Astrocyte (in vitro differentiated cells and primary cell): Measurements from ENCODE around the gene SPACA7. TPM values are rescaled to one million over a fixed set of nuclear protein-coding genes. Genes with fewer than 3 reads are reported as not detected.

Source experiments
- DNase-seq: peaks from one replicate; pipeline ENCODE4 v3.0.0-alpha.2; 2010; ENCODE audit warnings: low read depth
- FAIRE-seq: peaks from 2 replicates; lab custom pipeline; 2011; peaks lifted over from hg19 to GRCh38; lab: Jason Lieb, UNC
- H2AFZ ChIP-seq: 2 replicates; pipeline ENCODE4 v1.6.0; 2012; ENCODE audit warnings: low read depth, low read length, inconsistent platforms
- H3K27ac ChIP-seq: 2 replicates; pipeline ENCODE4 v1.5.1; 2011; ENCODE audit warnings: low read depth, low read length, inconsistent platforms
- H3K27me3 ChIP-seq: 2 replicates; pipeline ENCODE4 v1.6.0; 2011; ENCODE audit warnings: low read length, inconsistent platforms; ENCODE audit not compliant: insufficient read depth
- H3K36me3 ChIP-seq: 2 replicates; pipeline ENCODE4 v1.5.1; 2011; ENCODE audit warnings: low read length, inconsistent platforms; ENCODE audit not compliant: insufficient read depth
- H3K4me1 ChIP-seq: 2 replicates; pipeline ENCODE4 v1.5.1; 2011; ENCODE audit warnings: low read length, inconsistent platforms; ENCODE audit not compliant: insufficient read depth
- H3K4me2 ChIP-seq: 2 replicates; pipeline ENCODE4 v1.6.0; 2012; ENCODE audit warnings: low read length, inconsistent platforms
- H3K4me3 ChIP-seq: 2 replicates; pipeline ENCODE4 v1.5.1; 2011; ENCODE audit warnings: low read depth, mild to moderate bottlenecking, low read length, inconsistent platforms; ENCODE audit not compliant: insufficient read depth
- H3K79me2 ChIP-seq: 2 replicates; pipeline ENCODE4 v1.6.0; 2012; ENCODE audit warnings: mild to moderate bottlenecking, low read length, inconsistent platforms; ENCODE audit not compliant: insufficient read depth
- H3K9ac ChIP-seq: 2 replicates; pipeline ENCODE4 v1.6.0; 2012; ENCODE audit warnings: mild to moderate bottlenecking, low read length, inconsistent platforms
- H3K9me3 ChIP-seq: 2 replicates; pipeline ENCODE4 v1.5.1; 2012; ENCODE audit warnings: low read depth, mild to moderate bottlenecking, low read length, inconsistent platforms; ENCODE audit not compliant: insufficient read depth
- H4K20me1 ChIP-seq: 2 replicates; pipeline ENCODE4 v1.6.0; 2012; ENCODE audit warnings: low read length, inconsistent platforms; ENCODE audit not compliant: insufficient read depth
- H3K27ac Mint-ChIP-seq: one replicate; pipeline ENCODE4 v1.8.0; 2021; ENCODE audit warnings: mild to moderate bottlenecking, mixed read lengths; ENCODE audit not compliant: unreplicated experiment
- H3K27me3 Mint-ChIP-seq: one replicate; pipeline ENCODE4 v1.8.0; 2021; ENCODE audit warnings: low read depth, mixed read lengths; ENCODE audit not compliant: unreplicated experiment
- H3K36me3 Mint-ChIP-seq: one replicate; pipeline ENCODE4 v1.8.0; 2021; ENCODE audit warnings: low read depth, mixed read lengths; ENCODE audit not compliant: unreplicated experiment
- H3K4me1 Mint-ChIP-seq: one replicate; pipeline ENCODE4 v1.8.0; 2021; ENCODE audit warnings: low read depth, mixed read lengths; ENCODE audit not compliant: unreplicated experiment
- H3K4me3 Mint-ChIP-seq: one replicate; pipeline ENCODE4 v1.8.0; 2021; ENCODE audit warnings: mild to moderate bottlenecking, moderate library complexity, mixed read lengths; ENCODE audit not compliant: unreplicated experiment
- H3K9me3 Mint-ChIP-seq: one replicate; pipeline ENCODE4 v1.8.0; 2021; ENCODE audit warnings: mild to moderate bottlenecking, mixed read lengths; ENCODE audit not compliant: unreplicated experiment
- EZH2 ChIP-seq: IDR thresholded peaks from 2 replicates; pipeline ENCODE4 v1.6.1; 2012; ENCODE audit warnings: mild to moderate bottlenecking, low read length, inconsistent platforms; ENCODE audit not compliant: insufficient read depth
- total RNA-seq: library from RNA; stranded (reverse); gene quantifications from 2 replicates; pipeline ENCODE4 v1.2.1, GENCODE V29; 2021
- TF ChIP-seq, protein P1 (sequence below): IDR thresholded peaks from 2 replicates; pipeline ENCODE4 v1.5.1; 2011; ENCODE audit warnings: low read depth, mild to moderate bottlenecking, inconsistent platforms, low read length, moderate library complexity; ENCODE audit not compliant: insufficient read depth

SPACA7 gene
- total RNA-seq, 1 donor from 2014 or later, result not detected

DNA sequence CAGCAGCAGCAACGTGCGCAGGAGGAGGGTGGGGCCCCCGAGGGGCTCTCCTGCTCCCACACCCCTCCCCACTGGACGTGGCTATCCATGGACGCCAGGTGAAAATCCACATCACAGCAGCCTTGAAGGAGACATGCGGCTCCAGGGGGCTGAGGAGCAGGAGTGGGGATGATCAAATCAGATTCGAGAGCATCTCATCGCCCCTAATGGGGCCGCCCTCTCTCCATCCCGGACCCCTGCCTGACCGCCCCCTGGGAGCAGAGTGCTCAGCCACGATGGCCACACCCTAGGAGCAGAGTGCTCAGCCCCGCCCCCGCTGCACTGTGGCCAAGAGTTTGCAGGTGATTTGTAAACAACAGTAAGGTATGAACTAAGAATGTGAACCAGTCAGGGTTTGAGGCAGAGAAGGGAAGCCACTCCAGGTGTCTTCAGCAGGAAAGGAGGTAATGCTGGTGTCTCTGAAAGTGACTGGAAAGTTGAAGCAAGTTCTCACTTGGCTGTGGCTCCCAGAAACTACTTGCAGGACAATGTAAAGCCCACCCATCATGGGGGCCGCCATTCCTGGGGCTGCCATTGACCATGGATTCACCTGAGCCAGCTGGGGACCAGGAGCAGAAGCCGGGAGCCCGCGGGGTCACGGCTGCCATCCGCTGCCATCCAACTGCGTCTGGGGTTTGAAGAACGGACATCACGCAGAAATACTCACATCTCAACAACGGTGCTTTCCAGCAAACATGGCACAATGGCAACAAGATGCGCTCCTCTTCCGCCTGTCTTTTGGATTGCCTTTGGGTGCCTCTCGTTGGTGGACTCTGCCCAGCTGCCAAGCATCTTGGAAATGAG lies 71.8 kb downstream of the SPACA7 start:
- Histone ChIP-seq H3K9me3 (no peaks in the 10 kb centered on the region), H3K9ac (no peak overlapping the region), H4K20me1 (no peaks in the 10 kb centered on the region), H2AFZ (no peak overlapping the region), H3K4me3 (no peak overlapping the region), H3K4me2 (no peak overlapping the region), H3K36me3 (no peaks in the 10 kb centered on the region), H3K27ac (no peak overlapping the region), H3K4me1 (no peaks in the 10 kb centered on the region), H3K79me2 (no peaks in the 10 kb centered on the region), H3K27me3 (no peaks in the 10 kb centered on the region)
- DNase-seq (no peak), FAIRE-seq (no peak)
- Mint-ChIP-seq H3K27ac (no peak overlapping the region), H3K36me3 (no peaks in the 10 kb centered on the region), H3K27me3 (peaks cover 71% of the 10 kb centered on the region), H3K4me1 (no peaks in the 10 kb centered on the region), H3K4me3 (no peak overlapping the region), H3K9me3 (peaks cover 2% of the 10 kb centered on the region)
- TF ChIP-seq, protein P1, sequence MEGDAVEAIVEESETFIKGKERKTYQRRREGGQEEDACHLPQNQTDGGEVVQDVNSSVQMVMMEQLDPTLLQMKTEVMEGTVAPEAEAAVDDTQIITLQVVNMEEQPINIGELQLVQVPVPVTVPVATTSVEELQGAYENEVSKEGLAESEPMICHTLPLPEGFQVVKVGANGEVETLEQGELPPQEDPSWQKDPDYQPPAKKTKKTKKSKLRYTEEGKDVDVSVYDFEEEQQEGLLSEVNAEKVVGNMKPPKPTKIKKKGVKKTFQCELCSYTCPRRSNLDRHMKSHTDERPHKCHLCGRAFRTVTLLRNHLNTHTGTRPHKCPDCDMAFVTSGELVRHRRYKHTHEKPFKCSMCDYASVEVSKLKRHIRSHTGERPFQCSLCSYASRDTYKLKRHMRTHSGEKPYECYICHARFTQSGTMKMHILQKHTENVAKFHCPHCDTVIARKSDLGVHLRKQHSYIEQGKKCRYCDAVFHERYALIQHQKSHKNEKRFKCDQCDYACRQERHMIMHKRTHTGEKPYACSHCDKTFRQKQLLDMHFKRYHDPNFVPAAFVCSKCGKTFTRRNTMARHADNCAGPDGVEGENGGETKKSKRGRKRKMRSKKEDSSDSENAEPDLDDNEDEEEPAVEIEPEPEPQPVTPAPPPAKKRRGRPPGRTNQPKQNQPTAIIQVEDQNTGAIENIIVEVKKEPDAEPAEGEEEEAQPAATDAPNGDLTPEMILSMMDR, result no peak
- TF ChIP-seq EZH2, result no peak

DNA sequence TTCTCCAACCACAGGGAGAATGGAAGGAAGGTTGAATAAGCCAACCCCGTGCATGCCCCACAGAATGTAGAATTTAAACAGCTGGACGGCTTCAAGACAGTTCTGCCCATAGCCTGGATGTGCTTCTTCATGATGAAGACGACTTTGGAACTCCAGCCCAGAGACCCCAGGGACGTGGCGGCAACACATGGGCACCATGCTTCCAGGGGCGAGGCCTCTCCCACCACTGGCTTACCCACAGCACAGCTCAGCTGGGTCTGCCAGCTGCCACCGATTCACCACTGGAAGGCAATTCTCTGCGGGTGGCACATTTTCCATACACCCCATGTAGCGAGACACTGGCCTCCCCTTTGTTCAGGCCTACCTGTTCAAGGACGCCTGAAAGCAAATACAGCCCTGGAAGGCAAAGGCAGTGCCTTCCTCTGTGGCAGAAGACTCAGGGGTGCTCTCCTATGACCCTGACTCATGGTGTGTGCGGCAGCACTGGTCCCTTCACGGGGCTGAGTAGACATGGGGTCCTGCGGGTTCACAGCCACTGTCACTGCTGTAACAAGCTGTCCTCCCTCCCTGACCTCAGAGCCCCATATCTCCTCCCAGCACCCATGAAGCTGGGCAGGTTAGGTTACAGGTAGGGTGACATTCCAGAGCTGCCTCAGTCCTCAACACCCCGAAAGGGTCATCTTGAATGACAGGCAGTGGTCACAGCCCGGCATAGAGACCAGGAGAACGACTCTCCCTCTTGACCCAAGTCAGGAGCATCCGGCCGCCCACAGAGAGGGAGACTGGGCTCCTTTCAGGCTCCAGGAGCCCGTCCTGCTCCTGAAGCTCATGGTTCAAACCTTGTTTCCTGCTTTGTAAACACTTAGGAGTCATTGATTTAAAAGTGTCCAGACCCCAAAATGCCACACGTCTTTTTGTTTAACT lies 72.7 kb downstream of the SPACA7 start:
- Mint-ChIP-seq H3K27ac (no peak overlapping the region), H3K4me3 (no peak overlapping the region), H3K27me3 (peaks cover 70% of the 10 kb centered on the region), H3K9me3 (peaks cover 2% of the 10 kb centered on the region), H3K36me3 (no peaks in the 10 kb centered on the region), H3K4me1 (no peaks in the 10 kb centered on the region)
- Histone ChIP-seq H3K27me3 (no peaks in the 10 kb centered on the region), H3K4me3 (no peak overlapping the region), H3K4me2 (no peak overlapping the region), H4K20me1 (no peaks in the 10 kb centered on the region), H3K27ac (no peak overlapping the region), H2AFZ (no peak overlapping the region), H3K9me3 (no peaks in the 10 kb centered on the region), H3K79me2 (no peaks in the 10 kb centered on the region), H3K4me1 (no peaks in the 10 kb centered on the region), H3K36me3 (no peaks in the 10 kb centered on the region), H3K9ac (no peak overlapping the region)
- no peak for TF ChIP-seq EZH2
- TF ChIP-seq, protein P1, result no peak
- DNase-seq (no peak), FAIRE-seq (no peak)
